Vagina (tissue), 2 donors: Measurements from ENCODE around the gene PKP4.

Source experiments
- CTCF ChIP-seq, 3 experiments: fragments of 450-650 bp in 2 of 3; fragments of 200-600 bp in 1 of 3; sonication (generic) in 1 of 3; IDR thresholded peaks; one replicate each; pipeline ENCODE4 v1.5.1; 2017 to 2019; ENCODE audit warnings: antibody characterized with exemption in 3 of 3, mild to moderate bottlenecking in 2 of 3, moderate library complexity in 2 of 3
- POLR2A ChIP-seq, 2 donors: fragments of 450-650 bp; IDR thresholded peaks; one replicate each; pipeline ENCODE4 v1.6.1; 2017; ENCODE audit warnings: antibody characterized with exemption in 2 of 2, mild to moderate bottlenecking in 2 of 2, moderate library complexity in 2 of 2
- POLR2AphosphoS5 ChIP-seq, 2 donors: sonication (generic); formaldehyde crosslinking; IDR thresholded peaks; one replicate each; pipeline ENCODE4 v1.9.0; 2017; ENCODE audit warnings: antibody characterized with exemption in 2 of 2, mild to moderate bottlenecking in 2 of 2, low read depth in 1 of 2; ENCODE audit not compliant: insufficient read depth in 1 of 2

- TF ChIP-seq POLR2A (IDR thresholded peaks at IDR 0.05) (no peak), CTCF (IDR thresholded peaks at IDR 0.05) (no peak), POLR2AphosphoS5 (IDR thresholded peaks at IDR 0.05; ENCODE audit: insufficient read depth in 1 of 2, low read depth in 1 of 2) (no peak)
These were observed 76.3 kb downstream of the PKP4 start for GRCh38 chr2:158533009-158533408.
